Endometrial microvascular endothelial cells (primary cell): ENCODE data around the gene PPP2R3C. TPM values are rescaled to one million over a fixed set of nuclear protein-coding genes. Genes with fewer than 3 reads are reported as not detected.
"Not testable (repeated sequence)": the region's sequence is repeated elsewhere in the genome, so short reads cannot be mapped to it uniquely, and the experiment has no call there.

Source experiments
- in situ Hi-C: cut with HindIII; loops from 2 replicates; pipeline ENCODE4 v1.10.0; 2017; ENCODE audit warnings: low sequenced_read_pairs, low pct_unique_long_range_greater_than_20kb; ENCODE audit errors: inconsistent ontology term
- total RNA-seq: library from RNA; depleted of rRNA; stranded (reverse); fragments of >200 nt; gene quantifications from one replicate; pipeline ENCODE4 v1.2.3, GENCODE V29; 2015; ENCODE audit errors: inconsistent ontology term

PPP2R3C gene
- total RNA-seq, 1 donor from 2014 or later = 44.8 TPM

GRCh38 chr14:35134329-35135123 lies 12.7 kb upstream of the PPP2R3C start:
- in situ Hi-C loops = no loop called here

GRCh38 chr14:35133542-35134328 lies 11.9 kb upstream of the PPP2R3C start:
- in situ Hi-C loops = no loop called here

GRCh38 chr14:35124127-35124526 lies 2.3 kb upstream of the PPP2R3C start:
- in situ Hi-C loops = loop anchor here (10.0 kb wide), 1 partner anchor 281 kb away; the partner anchor contains the start of gene NFKBIA

- in situ Hi-C loops = loop anchor here (10.0 kb wide), 1 partner anchor 281 kb away; the partner anchor contains the start of gene NFKBIA
Observed at GRCh38 chr14:35123388-35123703, 1.6 kb upstream of the PPP2R3C start.

- in situ Hi-C loops = loop anchor here (10.0 kb wide), 1 partner anchor 282 kb away; the partner anchor contains the start of gene NFKBIA
Observed at GRCh38 chr14:35122696-35123387, 1.1 kb upstream of the PPP2R3C start.

GRCh38 chr14:35121026-35121886 lies 534 bp downstream of the PPP2R3C start:
- in situ Hi-C loops = loop anchor here (10.0 kb wide), 1 partner anchor 284 kb away; the partner anchor contains the start of gene NFKBIA

GRCh38 chr14:35117112-35117511 lies 4.7 kb downstream of the PPP2R3C start:
- in situ Hi-C loops = no loop called here

- in situ Hi-C loops = no loop called here
Observed at GRCh38 chr14:35116242-35116641, 5.5 kb downstream of the PPP2R3C start.

- in situ Hi-C loops = no loop called here
Observed at GRCh38 chr14:35114036-35114435, 7.8 kb downstream of the PPP2R3C start.

GRCh38 chr14:35113308-35113950 lies 8.4 kb downstream of the PPP2R3C start:
- in situ Hi-C loops = no loop called here

GRCh38 chr14:35112641-35113040 lies 9.1 kb downstream of the PPP2R3C start:
- in situ Hi-C loops = no loop called here

GRCh38 chr14:35107866-35108265 lies 13.9 kb downstream of the PPP2R3C start:
- in situ Hi-C loops = no loop called here

GRCh38 chr14:35094645-35095044 lies 27.1 kb downstream of the PPP2R3C start:
- in situ Hi-C loops = not testable (repeated sequence)

GRCh38 chr14:35088514-35088913 lies 33.3 kb downstream of the PPP2R3C start:
- in situ Hi-C loops = no loop called here

GRCh38 chr14:35085441-35085840 lies 36.3 kb downstream of the PPP2R3C start:
- in situ Hi-C loops = no loop called here

- in situ Hi-C loops = no loop called here
Observed at GRCh38 chr14:35083530-35084150, 38.1 kb downstream of the PPP2R3C start.

- in situ Hi-C loops = no loop called here
Observed at GRCh38 chr14:35079742-35080141, 42.0 kb downstream of the PPP2R3C start.

- in situ Hi-C loops = no loop called here
Observed at GRCh38 chr14:35078082-35078481, 43.7 kb downstream of the PPP2R3C start.
